ENCODE results near the gene PRKAG2.

PRKAG2 gene

DNA sequence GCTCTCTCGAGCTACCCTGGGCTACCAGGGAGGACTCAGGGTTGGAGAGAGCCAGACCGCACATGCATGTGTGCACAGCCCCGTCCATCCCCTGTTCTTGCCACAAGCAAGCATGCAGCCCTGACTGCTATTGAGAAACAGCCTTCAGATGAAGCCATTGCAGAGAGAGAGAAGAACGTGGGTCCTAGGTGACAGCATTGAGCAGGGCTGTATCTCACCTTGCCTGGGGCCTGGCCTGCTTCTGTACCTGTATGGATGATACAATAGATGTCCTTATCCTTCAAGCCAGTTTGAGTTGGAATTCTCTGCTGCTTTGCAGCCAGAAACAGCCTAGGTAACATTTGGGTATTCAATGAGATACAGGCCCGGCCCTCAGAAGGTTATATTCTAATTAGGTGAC, 229.9 kb downstream of the PRKAG2 start:
- H3K27ac ChIP-seq = no peak overlapping the region
- DNase-seq (ENCODE audit: low spot score) = no peak
- no peak for TF ChIP-seq CTCF (IDR thresholded peaks at IDR 0.05)
- H3K4me3 ChIP-seq = no peak overlapping the region

GRCh38 chr7:151645311-151645710, 231.6 kb downstream of the PRKAG2 start:
- Histone ChIP-seq H3K4me3 (no peak overlapping the region), H3K27ac (no peak overlapping the region)
- DNase-seq (ENCODE audit: low spot score) = no peak
- TF ChIP-seq CTCF (IDR thresholded peaks at IDR 0.05) = no peak

DNA sequence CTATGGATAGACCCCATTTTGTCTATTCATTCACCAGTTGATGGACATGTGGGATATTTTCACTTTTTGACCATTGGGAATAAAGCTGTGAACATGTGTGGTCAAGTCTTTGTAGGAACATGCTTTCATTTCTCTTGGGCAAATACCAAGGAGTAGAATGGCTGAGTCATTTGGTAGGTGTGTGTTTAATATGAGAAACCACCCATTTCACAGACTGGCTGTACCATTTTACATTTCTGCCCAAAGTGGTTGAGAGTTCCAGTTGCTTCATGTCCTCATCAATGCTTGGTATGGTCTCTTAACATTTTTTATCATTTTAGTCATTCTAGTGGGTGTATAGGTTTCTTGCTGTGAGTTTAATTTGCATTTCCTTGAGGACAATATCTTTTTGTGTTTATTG, 232.4 kb downstream of the PRKAG2 start:
- Histone ChIP-seq H3K4me3 (no peak overlapping the region), H3K27ac (no peak overlapping the region)
- no peak for TF ChIP-seq CTCF (IDR thresholded peaks at IDR 0.05)
- no peak for DNase-seq (ENCODE audit: low spot score)

- no peak for DNase-seq (ENCODE audit: low spot score)
- Histone ChIP-seq H3K27ac (no peak overlapping the region), H3K4me3 (no peak overlapping the region)
- no peak for TF ChIP-seq CTCF (IDR thresholded peaks at IDR 0.05)
Observed at GRCh38 chr7:151642746-151643145, 234.2 kb downstream of the PRKAG2 start.

- Histone ChIP-seq H3K27ac (peak overlapping the region in 1 of 2 donors; percentile 83), H3K4me3 (no peak overlapping the region)
- no peak for DNase-seq (ENCODE audit: low spot score)
- no peak for TF ChIP-seq CTCF (IDR thresholded peaks at IDR 0.05)
Observed at GRCh38 chr7:151641587-151641986, 235.3 kb downstream of the PRKAG2 start.

GRCh38 chr7:151637781-151638261, 239.1 kb downstream of the PRKAG2 start:
- H3K4me3 ChIP-seq = peak overlapping the region; percentile 14
- TF ChIP-seq CTCF (IDR thresholded peaks at IDR 0.05) = no peak
- peak overlapping the region; percentile 83 to 87 for H3K27ac ChIP-seq
- DNase-seq (ENCODE audit: low spot score) = peak; percentile 87

GRCh38 chr7:151634643-151635042, 242.3 kb downstream of the PRKAG2 start:
- no peak overlapping the region for H3K27ac ChIP-seq
- no peak overlapping the region for H3K4me3 ChIP-seq
- TF ChIP-seq CTCF (IDR thresholded peaks at IDR 0.05) = no peak
- no peak for DNase-seq (ENCODE audit: low spot score)

Data from coronary artery (tissue), 2 donors.